D721Med (cell line): Measurements from ENCODE around the gene SNX8.

Source experiments
- DNase-seq: peaks from one replicate; pipeline ENCODE4 v3.0.0; 2011; ENCODE audit warnings: low spot score; ENCODE audit not compliant: insufficient read length
- FAIRE-seq: peaks from 2 replicates; lab custom pipeline; 2011; peaks lifted over from hg19 to GRCh38; lab: Jason Lieb, UNC
- TF ChIP-seq, protein P1 (sequence below): IDR thresholded peaks from 2 replicates; pipeline ENCODE4 v1.5.1; 2012; ENCODE audit warnings: mild to moderate bottlenecking, control low read depth; ENCODE audit not compliant: insufficient read depth; ENCODE audit errors: missing control alignments

The SNX8 gene

GRCh38 chr7:2241580-2242540 is 72.4 kb downstream of the SNX8 start, which contains the start of the genes MRM2 and NUDT1:
MRM2 (minus strand) TSS chr7:2242205; CDS start chr7:2242169, 36 bp downstream.
NUDT1 (plus strand) TSS chr7:2242226; CDS start chr7:2244575, 2,349 bp downstream.
- DNase-seq, result peak; percentile 90
- no peak for FAIRE-seq
- TF ChIP-seq, protein P1, sequence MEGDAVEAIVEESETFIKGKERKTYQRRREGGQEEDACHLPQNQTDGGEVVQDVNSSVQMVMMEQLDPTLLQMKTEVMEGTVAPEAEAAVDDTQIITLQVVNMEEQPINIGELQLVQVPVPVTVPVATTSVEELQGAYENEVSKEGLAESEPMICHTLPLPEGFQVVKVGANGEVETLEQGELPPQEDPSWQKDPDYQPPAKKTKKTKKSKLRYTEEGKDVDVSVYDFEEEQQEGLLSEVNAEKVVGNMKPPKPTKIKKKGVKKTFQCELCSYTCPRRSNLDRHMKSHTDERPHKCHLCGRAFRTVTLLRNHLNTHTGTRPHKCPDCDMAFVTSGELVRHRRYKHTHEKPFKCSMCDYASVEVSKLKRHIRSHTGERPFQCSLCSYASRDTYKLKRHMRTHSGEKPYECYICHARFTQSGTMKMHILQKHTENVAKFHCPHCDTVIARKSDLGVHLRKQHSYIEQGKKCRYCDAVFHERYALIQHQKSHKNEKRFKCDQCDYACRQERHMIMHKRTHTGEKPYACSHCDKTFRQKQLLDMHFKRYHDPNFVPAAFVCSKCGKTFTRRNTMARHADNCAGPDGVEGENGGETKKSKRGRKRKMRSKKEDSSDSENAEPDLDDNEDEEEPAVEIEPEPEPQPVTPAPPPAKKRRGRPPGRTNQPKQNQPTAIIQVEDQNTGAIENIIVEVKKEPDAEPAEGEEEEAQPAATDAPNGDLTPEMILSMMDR, result no peak

- no peak for FAIRE-seq
- TF ChIP-seq, protein P1, result no peak
- DNase-seq, result no peak
These were observed 75.0 kb downstream of the SNX8 start for GRCh38 chr7:2239242-2239641.

DNA sequence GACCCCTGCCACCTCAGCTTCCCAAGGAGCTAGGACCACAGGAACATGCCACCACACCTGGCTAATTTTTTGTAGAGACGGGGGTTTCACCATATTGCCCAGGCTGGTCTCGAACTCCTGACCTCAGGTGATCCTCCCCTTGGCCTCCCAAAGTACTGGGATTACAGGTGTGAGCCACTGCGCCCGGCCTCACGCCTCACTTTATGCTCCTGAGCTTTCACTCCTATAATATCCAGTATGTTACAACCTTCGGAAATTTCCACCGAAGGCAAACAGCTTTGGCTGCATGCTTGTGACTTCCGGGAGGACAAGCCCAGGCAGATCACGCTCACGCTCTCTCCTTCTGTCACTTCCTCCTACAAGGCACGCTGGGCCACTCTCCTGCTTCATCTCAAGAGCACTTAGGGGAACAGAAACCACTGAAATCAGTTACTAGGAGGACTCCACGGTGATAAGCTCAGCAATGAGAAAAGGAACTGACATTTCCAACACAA is 77.1 kb downstream of the SNX8 start:
- TF ChIP-seq, protein P1, result no peak
- DNase-seq (no peak), FAIRE-seq (no peak)

DNA sequence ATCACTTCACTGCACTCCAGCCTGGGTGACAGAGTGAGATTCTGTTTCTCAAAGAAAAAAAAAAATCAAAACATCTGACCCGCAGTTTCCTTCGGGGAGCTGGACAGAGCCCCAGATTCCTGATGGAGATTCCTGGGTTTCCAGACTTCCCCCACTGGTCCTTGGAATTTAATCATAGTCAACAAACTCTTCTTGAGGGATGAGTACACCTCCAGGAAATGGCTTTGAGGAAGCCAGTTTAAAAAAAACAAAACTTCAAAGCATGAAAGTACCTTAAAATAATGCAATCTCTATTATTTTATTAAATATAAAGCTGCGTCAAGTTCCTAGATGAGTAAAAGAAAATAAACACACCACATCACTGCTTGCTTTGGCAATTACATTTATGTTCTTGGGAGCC is 80.3 kb downstream of the SNX8 start:
- no peak for FAIRE-seq
- TF ChIP-seq, protein P1, result no peak

GRCh38 chr7:2232766-2233520 is 81.3 kb downstream of the SNX8 start, which contains the start of gene MAD1L1:
MAD1L1 (minus strand) TSS chr7:2232945; CDS start chr7:2230133, 2,812 bp downstream.
- no peak for FAIRE-seq
- DNase-seq, result peak; percentile 94
- TF ChIP-seq, protein P1, result no peak

More for the DNA sequence above, 80.3 kb downstream of the SNX8 start:
- DNase-seq, result no peak

- no peak for DNase-seq
- no peak for FAIRE-seq
- TF ChIP-seq, protein P1, result no peak
These were observed 82.1 kb downstream of the SNX8 start for GRCh38 chr7:2231992-2232765.
